Stimulated activated CD4-positive, alpha-beta T cell treated with anti-CD3 and anti-CD28 coated beads, Interleukin-15, amount 100 ng/mL, for 1 hour (primary cell): ENCODE data around the gene STXBP4.

Experiments
- DNase-seq, 2 donors: peaks; one replicate each; pipeline ENCODE4 v3.0.0-alpha.2; 2020; ENCODE audit warnings: low read depth in 1 of 2, low spot score in 1 of 2

STXBP4 gene

DNA sequence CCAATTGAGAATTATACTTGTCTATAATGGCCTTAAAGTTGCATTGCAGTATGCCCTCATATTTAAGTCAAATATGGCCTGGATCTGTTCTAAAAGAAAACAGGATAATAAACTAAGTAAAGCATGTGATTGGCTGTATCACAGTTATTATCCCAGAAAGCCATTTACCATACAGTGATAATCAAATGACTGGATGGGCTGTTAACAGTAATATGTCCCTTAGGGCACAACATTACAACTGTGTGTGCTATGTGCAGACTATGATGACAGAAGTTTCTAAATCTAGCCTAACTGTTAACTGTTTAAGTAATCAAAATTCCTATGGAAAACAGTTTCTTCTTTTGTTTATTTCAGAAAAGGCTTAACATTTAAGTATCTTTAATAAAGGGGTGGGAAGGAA, 145.7 kb downstream of the STXBP4 start:
- DNase-seq: no peak

DNA sequence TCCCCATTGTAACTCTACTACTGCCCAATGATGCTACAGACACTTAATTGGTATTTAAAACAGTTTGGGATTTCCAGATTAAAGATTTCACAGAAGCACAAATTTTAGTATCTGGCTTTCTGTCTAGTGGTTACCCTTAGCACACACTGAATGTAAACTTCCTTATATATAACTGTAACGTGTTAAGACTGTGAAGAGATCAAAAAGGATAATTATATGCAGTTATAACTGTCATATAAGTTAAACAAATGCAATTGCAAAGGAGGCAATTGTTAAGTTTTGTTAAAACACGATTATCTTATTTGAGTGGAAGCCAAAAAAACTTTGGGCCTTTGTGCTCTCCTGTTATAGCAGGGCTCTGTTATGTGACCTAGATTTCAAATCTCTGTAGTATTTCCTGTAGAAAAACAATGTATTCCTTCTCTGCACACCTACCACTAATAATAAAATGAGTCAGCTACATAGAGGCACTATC, 147.9 kb downstream of the STXBP4 start:
- no peak for DNase-seq

DNA sequence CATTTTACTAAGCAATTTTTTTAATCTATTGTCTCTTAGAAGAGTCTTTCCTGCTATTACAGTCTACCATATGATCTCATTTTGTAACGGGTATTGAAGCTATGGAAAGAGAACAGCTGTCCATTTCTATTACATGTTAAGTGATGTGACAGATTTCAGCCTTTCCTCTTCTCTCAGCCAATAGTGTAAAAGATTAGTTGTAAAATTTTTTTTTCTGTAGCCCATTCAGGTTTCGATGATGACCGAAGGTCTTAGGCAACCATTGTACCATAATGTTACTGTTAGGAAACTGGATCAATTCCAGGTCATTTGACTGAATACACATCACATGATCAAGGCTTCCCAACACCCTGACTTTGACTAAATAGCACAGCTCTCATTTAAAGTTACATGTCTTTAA, 148.6 kb downstream of the STXBP4 start:
- DNase-seq: no peak

DNA sequence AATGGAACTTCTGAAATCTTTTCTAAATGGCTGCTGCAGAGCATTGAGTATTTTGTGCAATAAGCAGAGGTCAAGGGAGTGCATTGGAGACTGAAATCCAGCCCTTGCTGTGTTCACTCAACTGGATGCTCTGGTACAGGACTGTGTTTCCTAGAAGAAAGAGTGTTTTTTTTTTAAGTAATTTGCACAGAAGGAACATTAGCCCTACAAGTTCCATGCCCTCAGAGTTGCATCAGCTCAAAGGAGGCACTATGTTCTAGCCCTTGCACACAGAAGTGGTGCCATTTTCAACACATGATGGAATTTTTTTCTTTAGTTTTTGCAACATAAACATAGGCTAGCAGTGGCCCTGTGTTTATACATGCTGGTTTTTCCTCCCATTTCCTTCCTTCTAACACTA, 152.1 kb downstream of the STXBP4 start:
- DNase-seq: no peak

DNA sequence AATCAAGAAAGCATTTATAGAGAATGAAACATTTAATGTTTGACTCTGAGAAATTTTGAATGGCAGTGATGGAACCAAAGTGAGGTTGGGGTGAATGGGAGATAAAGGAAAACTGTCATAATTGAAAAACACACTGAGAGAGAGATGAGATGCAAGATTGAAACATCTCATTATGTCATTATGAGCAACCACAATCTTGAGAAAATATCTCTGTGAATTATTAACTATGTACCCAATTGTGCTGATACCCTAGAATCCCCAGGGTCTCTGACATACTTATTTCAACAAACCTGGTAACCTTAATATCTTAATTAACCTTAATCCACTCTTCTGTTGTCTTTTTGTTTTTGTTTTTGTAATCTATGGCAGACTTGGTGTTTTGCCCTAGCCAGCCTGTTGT, 152.7 kb downstream of the STXBP4 start:
- no peak for DNase-seq

DNA sequence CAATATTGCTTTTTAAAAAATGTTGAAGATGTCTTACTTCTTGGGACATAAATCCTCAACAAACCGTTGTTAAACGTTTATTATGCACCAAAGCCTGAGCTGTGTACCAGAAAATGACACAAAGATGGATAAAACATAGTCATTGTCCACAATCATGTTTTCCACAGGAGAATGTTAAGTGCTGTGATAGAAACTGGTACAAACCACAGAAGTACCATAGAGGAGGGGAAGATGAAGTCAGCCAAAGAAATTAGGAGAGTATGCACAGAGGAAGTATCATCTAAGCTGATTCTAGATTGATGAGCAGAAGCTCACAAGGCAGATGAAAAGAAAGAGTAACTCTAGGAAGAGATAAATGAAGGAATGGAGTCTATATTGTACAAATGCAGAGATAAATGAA, 153.5 kb downstream of the STXBP4 start:
- DNase-seq: no peak

DNA sequence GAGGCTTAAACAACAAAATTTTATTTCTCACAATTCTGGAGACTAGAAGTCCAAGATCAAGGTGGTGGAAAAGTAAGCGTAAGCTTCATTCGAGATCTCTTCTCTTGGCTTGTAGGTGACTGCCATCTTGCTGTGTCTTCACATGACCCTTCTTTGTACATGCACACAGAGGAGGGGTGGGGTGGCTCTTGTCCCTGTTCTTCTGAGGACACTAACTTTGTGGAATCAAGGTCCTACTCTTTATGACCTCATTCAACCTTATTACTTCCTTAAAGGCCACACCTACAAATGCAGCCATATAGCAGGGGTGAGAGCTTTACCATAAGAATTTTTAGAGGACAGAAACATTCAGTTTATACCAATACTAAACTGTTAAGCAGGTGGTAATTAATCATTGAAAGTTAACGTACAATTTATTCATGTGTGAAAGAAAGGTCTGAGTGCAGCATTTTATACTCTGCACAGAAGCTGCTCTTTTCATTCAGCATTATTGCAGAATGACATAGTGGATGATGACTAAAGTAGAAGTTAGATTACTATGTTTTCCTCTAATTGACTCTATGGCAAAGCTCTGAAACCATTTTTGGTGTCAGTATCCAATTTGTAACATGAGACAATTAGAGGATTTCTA, 156.3 kb downstream of the STXBP4 start:
- no peak for DNase-seq

DNA sequence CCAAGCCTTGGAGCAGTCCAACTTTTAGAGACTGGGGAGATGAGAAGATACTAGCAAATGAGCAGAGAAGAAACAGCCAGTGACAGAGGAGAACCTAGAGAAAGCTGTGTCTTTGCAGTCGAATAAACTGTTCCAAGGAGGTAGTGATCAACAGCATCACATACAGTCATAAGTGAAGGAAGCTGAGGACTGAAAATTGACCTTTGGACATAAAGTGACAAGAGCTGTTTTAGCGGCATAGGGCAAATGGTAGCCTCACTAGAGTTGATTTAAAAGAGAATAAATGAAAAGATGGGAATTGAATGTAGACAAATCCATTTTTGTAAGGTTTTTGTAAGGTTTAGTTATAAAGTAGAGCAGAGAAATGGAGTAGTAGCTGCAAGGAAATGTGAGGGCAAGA, 165.0 kb downstream of the STXBP4 start:
- DNase-seq: no peak

DNA sequence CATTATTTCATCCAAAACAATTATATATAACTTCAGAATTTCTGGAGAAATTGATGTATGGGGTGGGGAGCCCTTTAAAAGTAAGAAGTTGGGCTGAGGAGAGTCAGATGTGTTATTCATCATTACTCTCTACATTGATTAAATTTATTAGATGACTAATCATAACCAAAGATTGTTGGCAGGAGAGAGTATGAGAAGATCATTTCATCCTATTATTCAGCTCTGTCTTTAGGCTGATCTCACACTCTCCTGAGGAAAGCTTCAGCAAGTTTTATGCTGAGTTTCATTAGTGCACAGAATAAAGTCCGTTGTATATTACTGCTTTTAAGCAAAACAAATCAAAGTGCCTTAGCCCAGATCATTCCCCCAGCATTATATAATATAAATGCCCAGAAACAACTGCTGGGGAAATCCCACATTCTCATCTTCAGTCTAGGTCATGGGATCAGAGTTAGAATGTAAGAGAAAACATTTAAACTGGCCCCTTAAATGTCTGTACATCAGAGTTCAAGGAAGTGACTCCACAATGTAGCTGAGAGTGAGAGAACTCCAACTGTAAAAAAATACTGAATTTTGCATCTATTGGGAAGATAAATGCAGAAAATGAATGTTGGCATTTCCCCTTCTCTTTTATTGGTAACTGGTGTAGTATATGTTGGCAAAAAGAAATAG, 166.1 kb downstream of the STXBP4 start:
- DNase-seq: no peak

DNA sequence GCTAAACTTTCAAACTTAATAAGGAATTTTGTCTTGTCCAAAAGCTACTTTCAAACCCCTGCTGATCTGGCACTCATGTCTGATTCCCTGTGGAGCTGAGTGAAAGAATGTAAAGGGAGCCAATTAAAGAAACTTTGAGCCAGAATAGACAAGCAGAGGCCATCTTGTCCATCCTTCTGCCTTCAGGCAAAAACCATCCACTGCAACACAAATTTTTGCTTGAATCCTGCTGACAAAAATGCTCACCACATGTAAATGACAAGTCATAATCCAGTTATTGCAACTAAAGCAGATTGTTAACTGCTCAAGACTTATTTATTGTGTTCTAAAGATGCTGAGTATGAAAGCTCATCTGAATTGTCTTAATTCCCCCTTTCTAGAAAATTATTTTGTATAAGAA, 172.2 kb downstream of the STXBP4 start:
- no peak for DNase-seq

DNA sequence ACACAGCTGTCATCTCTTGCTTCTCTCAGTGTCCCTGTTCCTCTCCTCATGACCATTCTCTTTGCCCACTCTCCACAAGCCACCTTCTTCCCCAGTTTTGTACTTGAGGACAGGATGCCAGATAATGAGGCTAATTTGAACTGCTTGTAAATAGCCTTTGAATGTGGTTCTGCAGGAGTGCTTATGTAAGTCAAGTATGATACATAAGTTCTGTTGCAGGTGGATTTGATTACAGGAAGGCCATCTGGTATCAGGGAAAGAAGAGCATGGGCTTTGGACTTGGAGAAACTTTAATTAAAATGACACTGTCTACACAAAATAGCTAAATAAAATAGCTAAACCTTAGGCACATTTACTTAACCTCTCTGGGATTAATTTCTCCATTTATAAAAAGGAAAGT, 176.0 kb downstream of the STXBP4 start:
- DNase-seq: no peak

DNA sequence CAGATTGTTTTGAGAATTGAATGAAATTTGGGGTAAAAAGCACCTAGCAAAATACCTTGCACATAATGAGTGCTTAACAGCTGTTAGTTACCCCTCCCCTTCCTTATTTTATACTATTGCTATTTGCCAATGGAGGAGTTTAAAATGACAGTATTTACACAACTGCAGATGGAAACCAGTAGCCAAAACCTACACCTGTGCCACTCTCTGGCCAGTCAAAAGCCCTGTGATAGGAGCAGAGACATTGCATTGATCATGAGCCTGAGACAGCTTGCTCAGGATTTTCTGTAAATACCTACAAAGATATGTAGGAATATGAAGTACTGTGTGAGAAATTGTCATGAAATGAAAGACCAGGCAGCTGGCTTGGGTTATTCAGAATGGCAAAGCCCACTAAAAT, 180.9 kb downstream of the STXBP4 start:
- no peak for DNase-seq

DNA sequence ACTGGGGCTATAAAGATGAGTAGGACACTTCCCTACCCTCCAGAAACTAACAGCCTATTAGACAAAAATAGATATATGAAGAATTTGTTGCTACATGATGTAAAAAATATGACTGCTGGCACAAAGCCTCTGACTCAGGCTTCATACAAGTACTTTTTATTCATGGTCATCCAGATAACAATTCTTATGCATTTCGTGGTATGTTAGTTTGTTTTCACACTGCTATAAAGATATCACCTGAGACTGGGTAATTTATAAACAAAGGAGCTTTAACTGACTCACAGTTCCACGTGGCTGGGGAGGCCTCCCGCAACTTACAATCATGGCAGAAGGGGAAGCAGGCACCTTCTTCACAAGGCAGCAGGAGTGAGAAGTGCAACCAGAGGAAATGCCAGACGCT, 183.7 kb downstream of the STXBP4 start:
- DNase-seq: no peak

DNA sequence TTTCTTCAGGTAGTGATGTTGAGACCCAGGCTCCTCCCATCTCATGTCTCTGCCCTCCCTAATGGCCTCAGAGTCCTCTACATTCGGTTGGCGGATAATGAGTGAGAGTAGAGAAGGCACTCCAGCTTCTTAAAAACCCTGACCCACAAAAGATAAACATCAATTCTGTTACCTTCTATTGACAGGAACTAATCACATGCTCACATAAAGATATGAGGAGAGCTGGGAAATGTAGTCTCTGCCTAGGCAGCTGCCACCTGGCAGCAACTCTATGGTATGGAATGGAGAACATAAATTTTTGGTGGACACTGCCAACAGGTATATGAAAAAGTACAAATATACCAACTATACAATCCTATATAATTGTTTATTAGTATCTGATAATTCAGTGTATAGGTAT, 185.5 kb downstream of the STXBP4 start:
- DNase-seq: no peak

DNA sequence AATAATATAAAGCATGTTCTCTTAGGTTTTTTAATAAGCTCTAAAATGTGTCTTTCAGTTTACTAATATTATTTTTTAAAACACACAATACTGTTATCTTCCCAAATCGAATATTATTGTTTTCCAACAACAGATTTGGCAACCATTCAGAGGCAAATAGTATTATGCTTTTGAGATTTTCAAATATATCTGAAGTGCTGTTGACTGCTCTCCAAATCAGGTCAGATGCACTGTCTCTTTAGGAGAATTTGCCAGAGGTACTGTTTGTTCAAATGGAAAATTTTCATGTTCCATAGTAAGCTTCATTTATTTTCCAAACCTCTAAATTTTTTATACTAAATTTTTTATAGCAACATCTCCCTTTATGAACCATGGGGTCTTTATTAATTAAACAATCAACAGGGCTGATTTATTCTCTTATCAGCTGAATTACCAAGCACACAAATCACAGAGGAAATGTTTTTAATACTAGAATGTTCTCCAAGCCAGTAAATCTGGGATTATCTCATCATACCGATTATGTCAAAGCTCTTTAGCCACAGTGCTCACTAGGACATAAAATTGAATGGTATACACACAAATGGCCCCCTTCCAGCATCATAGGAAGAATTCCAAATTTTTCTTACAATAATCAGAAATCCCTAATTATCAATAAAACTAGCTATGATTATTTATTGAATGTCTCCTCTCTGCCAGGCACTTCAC, 187.4 kb downstream of the STXBP4 start:
- DNase-seq: no peak

DNA sequence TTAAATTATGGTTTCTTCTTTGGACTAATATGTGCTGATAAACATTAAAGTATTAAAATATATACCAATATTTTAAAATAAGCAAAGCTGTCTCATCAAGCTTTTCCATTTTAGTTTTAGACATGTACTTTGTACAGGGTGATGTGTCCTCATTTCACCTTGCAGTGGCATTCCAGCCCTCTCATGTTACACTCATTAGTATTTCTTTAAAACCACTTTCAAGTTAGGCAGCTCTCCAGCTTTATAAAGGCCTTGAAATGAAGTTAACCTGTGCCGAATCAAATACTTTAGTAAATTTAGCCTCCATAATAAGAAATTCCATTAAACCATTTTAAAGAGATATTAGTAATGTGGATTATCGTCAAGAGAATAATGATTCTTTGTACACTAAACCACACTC, 188.6 kb downstream of the STXBP4 start:
- DNase-seq: no peak

DNA sequence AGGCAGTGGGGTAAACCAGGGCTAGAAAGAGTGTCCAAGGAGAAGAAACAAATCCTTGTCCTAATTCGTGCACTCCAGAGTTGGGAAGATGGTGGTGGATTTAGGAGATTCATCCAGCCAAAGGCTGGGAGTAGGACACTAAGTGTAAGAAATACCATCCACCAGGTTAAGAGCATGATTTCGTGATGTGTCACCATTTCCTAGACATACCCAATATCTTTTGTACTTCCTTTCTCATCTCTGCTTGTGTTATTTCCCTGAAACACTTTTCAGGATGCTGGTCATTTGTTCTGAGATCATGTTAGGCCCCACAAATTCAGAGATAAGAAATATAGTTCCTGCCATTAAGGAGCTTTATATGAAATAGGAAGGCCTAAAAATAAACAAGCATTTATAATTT, 189.9 kb downstream of the STXBP4 start:
- DNase-seq: no peak

DNA sequence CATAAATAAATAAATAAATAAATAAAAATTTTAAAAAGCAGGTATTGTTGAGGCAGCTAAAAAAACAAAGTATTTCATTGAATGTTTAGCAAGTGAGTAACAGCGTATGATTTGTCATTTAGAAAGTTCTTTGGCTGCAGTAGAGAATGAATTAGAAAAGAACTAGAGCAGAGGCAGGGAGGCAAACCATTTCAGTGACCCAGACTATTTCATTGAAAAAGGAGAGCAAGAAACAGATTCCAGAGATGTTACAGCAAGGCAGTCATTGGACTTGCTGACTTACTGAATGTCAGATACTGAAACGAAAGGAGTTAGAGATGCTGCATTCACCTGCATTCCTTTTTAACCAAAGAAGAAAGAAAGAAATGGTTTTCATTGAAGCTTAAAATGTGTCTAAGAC, 190.7 kb downstream of the STXBP4 start:
- no peak for DNase-seq

DNA sequence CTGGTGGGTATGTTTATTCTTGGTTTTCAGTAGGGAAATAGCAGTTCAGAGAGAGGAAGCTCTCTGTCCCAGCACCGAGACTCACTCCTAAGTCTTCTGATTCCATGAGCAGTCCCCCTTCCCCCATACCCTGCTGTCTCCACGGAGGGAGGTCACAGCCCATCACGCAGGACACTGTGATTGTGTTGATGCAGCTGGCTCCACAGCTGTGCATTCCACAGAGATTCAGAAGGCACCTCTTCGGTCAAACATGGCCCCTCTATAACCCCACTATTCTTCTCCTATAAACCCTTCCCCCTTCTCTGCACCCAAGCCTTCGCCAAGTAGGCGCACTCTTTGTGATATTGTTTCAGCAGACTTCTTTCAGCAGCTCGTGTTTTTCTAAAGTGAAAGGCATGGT, 191.9 kb downstream of the STXBP4 start:
- no peak for DNase-seq

DNA sequence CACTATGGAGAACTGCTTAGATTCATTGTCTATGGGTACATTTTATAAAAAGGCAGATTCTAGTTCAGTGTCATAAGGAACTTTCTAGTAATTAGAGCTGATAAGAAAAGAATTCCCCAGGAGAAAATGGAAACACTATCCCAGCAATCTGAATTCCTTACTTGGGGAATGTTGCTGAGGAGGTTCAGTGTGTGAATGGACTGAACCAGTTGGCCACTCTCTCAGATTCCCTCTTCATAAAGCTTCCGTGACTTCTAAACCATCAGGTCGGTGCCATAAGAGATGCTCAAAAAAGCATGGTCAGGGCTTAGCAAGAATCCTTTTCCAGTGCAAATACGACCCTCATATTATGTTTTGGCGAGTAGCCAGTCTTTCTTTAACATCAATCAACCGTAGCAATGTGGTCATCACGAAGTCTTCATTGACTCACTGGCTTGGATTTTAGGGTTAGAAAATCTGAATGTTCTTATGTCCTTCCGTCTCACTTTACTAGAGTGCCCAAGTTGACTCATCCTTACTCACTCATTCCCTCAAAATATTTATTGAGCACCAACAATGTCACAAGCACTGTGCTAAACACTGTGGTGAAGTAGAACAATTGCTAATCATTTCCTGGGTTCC, 193.5 kb downstream of the STXBP4 start:
- no peak for DNase-seq

DNA sequence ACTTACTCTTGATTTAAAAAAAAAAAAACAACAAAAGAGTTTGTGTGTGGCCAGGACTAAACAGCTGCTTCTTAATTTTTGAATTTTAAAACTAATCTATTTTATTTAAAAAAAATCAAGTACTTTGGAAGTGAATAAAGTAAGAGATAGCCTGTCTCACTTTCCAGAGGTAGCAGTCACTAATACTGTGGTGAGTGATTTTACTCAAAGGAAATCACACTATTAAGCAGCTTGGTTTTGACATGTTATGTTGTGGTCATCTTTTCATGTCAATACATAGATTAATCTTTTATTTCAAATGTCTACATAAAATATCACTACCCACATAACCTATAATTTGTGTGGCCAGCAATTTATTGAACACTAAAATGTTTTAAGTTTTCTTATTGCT, 194.0 kb downstream of the STXBP4 start:
- no peak for DNase-seq

DNA sequence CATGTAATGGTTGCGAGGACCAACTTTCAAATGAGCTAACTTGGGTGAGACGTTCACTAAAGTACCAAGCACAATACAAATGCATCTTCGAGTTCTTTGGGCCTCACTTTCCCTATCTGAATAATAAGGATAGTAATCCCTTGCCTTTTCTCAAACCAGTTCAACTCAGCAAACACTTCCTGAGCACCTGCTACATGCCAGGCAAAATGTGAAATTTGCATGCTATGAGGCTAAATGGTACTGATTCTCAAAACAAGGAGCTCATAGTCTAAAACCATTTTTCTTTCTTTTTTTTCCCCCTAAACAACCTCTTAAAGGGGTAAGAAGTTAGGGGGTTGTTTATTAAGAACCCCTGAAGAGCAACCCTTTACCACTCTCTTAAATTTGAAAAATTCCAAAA, 194.8 kb downstream of the STXBP4 start:
- DNase-seq: no peak
